Keratinocyte (primary cell): ENCODE data around the gene GPNMB.

ENCODE experiments used
- CTCF ChIP-seq, 3 experiments: IDR thresholded peaks in 1 of 3; conservative IDR thresholded peaks in 1 of 3; optimal IDR thresholded peaks in 1 of 3; 2 replicates in 2 of 3; 3 replicates in 1 of 3; pipeline versions ENCODE3 to v1.5.1; 2011; ENCODE audit warnings: low read length in 3 of 3, mild to moderate bottlenecking in 3 of 3, moderate library complexity in 2 of 3, control low read depth in 1 of 3, inconsistent platforms in 1 of 3; ENCODE audit not compliant: insufficient read depth in 2 of 3; ENCODE audit errors: extremely low read depth in 1 of 3
- EZH2 ChIP-seq: IDR thresholded peaks from one replicate; pipeline ENCODE4 v1.6.1; 2012; ENCODE audit warnings: inconsistent platforms, mild to moderate bottlenecking, low read length, moderate library complexity

GRCh38 chr7:23261843-23262452, 15.4 kb downstream of the GPNMB start:
- TF ChIP-seq EZH2 (no peak), CTCF (optimal IDR thresholded peaks at IDR 0.05 in 1 of 3, IDR thresholded peaks at IDR 0.05 in 1 of 3, conservative IDR thresholded peaks at IDR 0.05 in 1 of 3; ENCODE audit: extremely low read depth in 1 of 3, insufficient read depth in 2 of 3, low read length in 3 of 3) (peak; percentile 76 to 90 (median 84))
